ENCODE measurements around the gene MRPL55. TPM values are rescaled to one million over a fixed set of nuclear protein-coding genes. Genes with fewer than 3 reads are reported as not detected.
A peak's percentile ranks its signal among the peaks of the same experiment; 100 is the strongest.

MRPL55 gene
- total and polyA plus RNA-seq, 2 of the 4 experiments (the other 2 are of a cell fraction) = 48.9 to 95.4 TPM

DNA sequence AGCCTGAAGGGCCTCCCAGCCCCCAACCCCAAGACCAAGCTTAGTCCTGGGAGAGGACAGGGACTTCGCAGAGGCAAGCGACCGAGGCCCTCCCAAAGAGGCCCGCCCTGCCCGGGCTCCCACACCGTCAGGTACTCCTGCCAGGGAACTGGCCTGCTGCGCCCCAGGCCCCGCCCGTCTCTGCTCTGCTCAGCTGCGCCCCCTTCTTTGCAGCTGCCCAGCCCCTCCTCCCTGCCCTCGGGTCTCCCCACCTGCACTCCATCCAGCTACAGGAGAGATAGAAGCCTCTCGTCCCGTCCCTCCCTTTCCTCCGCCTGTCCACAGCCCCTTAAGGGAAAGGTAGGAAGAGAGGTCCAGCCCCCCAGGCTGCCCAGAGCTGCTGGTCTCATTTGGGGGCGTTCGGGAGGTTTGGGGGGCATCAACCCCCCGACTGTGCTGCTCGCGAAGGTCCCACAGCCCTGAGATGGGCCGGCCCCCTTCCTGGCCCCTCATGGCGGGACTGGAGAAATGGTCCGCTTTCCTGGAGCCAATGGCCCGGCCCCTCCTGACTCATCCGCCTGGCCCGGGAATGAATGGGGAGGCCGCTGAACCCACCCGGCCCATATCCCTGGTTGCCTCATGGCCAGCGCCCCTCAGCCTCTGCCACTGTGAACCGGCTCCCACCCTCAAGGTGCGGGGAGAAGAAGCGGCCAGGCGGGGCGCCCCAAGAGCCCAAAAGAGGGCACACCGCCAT lies 48.5 kb downstream of the MRPL55 start:
- Histone ChIP-seq H3K18ac (ENCODE audit: low read depth, low read length) (no peak overlapping the region), H2AK9ac (replicated peaks; ENCODE audit: low read depth, low read length, poor library complexity) (peak overlapping the region; percentile 55), H4K91ac (ENCODE audit: insufficient read depth, low read depth, low read length) (no peak overlapping the region), H3K36me3 (ENCODE audit: control insufficient read depth, insufficient read depth, low read length) (no peaks in the 10 kb centered on the region), H2BK5ac (ENCODE audit: low read depth, low read length, poor library complexity, severe bottlenecking) (no peak overlapping the region), H3K27ac (ENCODE audit: insufficient read depth, low read length) (no peak overlapping the region), H3K4me2 (ENCODE audit: low read depth, low read length) (peak overlapping the region; percentile 14; the same call in 1 of the 2 replicates), H3K9ac (ENCODE audit: low read depth, low read length) (no peak overlapping the region), H3K4ac (ENCODE audit: low read depth, low read length) (no peak overlapping the region), H3K4me3 (ENCODE audit: insufficient read depth, low read depth, low read length) (no peak overlapping the region), H3K4me1 (ENCODE audit: control insufficient read depth, insufficient read depth, low read length) (peaks cover 2% of the 10 kb centered on the region; the same call in 1 of the 2 replicates), H2BK120ac (ENCODE audit: low read depth, low read length) (no peak overlapping the region), H3K14ac (replicated peaks; ENCODE audit: low read depth, low read length) (no peak overlapping the region), H4K20me1 (ENCODE audit: insufficient read depth, low read length) (no peaks in the 10 kb centered on the region), H3K56ac (ENCODE audit: extremely low read depth, insufficient read depth, low read length) (no peak overlapping the region), H2AK5ac (ENCODE audit: low read depth, low read length) (no peak overlapping the region), H3K9me1 (ENCODE audit: insufficient read depth, low read length) (no peaks in the 10 kb centered on the region), H3K27me3 (ENCODE audit: control insufficient read depth, insufficient read depth, low read length) (peaks cover 42% of the 10 kb centered on the region), H3K79me1 (ENCODE audit: low read depth in 1 of 2, low read length in 2 of 2) (no peaks in the 10 kb centered on the region), H4K5ac (ENCODE audit: low read depth, low read length) (no peak overlapping the region), H3K23ac (ENCODE audit: low read depth, low read length) (no peak overlapping the region), H2BK20ac (ENCODE audit: low read depth, low read length) (no peak overlapping the region), H4K8ac (ENCODE audit: low read depth in 2 of 2, low read length in 2 of 2) (no peak overlapping the region), H3K9me3 (ENCODE audit: control insufficient read depth, insufficient read depth, low read length) (peaks cover 13% of the 10 kb centered on the region; the same call in 1 of the 2 replicates), H2BK15ac (ENCODE audit: low read depth, low read length) (no peak overlapping the region), H2AFZ (replicated peaks; ENCODE audit: low read length, poor library complexity) (peak overlapping the region; percentile 69)
- no TSS peak for BruUV-seq (replicated peaks)
- no CpG with 5 or more reads among the region's 34 CpGs for WGBS, 2 experiments (ENCODE audit: extremely low coverage in 2 of 2, insufficient read length in 1 of 2)
- in situ Hi-C loops (cut with MboI; ENCODE audit: low sequenced_read_pairs) = no loop called here
- TF ChIP-seq, protein P1, sequence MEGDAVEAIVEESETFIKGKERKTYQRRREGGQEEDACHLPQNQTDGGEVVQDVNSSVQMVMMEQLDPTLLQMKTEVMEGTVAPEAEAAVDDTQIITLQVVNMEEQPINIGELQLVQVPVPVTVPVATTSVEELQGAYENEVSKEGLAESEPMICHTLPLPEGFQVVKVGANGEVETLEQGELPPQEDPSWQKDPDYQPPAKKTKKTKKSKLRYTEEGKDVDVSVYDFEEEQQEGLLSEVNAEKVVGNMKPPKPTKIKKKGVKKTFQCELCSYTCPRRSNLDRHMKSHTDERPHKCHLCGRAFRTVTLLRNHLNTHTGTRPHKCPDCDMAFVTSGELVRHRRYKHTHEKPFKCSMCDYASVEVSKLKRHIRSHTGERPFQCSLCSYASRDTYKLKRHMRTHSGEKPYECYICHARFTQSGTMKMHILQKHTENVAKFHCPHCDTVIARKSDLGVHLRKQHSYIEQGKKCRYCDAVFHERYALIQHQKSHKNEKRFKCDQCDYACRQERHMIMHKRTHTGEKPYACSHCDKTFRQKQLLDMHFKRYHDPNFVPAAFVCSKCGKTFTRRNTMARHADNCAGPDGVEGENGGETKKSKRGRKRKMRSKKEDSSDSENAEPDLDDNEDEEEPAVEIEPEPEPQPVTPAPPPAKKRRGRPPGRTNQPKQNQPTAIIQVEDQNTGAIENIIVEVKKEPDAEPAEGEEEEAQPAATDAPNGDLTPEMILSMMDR (conservative IDR thresholded peaks at IDR 0.05; ENCODE audit: low read depth, low read length) = no peak
- no peak for TF ChIP-seq NFE2L2 (IDR thresholded peaks at IDR 0.05; ENCODE audit: low read depth, low read length)
- CTCF ChIA-PET = no interaction called here
- no peak for DNase-seq
- ATAC-seq (ENCODE audit: low read depth) = peak; percentile 43
- POLR2A ChIA-PET (ENCODE audit: unreplicated experiment) = no interaction called here
- dilution Hi-C loops (cut with HindIII; ENCODE audit: low sequenced_read_pairs, unreplicated experiment) = no loop called here
- intact Hi-C loops (cut with micrococcal nuclease) = no loop called here
